Spleen (tissue), 11 donors: ENCODE measurements around the gene MYO1F. TPM values are rescaled to one million over a fixed set of nuclear protein-coding genes. Genes with fewer than 3 reads are reported as not detected.

ENCODE experiments used
- DNase-seq: peaks from one replicate; pipeline ENCODE4 v3.0.0-alpha.2; 2020
- H3K27ac ChIP-seq, 8 donors: fragments of 200-600 bp; sonication (generic) in 7 of 8; 1 replicate in 4 of 8; 2 replicates in 4 of 8; pipeline versions ENCODE4 v1.5.0 to v1.8.0; 2016 to 2021; ENCODE audit warnings: inconsistent platforms in 4 of 8, mild to moderate bottlenecking in 4 of 8, moderate library complexity in 1 of 8
- H3K27me3 ChIP-seq, 7 donors: fragments of 200-600 bp; sonication (generic) in 6 of 7; replicated peaks in 1 of 7; 1 replicate in 4 of 7; 2 replicates in 3 of 7; pipeline versions ENCODE4 v1.5.0 to v1.8.0; 2016 to 2021; ENCODE audit warnings: inconsistent platforms in 3 of 7, mild to moderate bottlenecking in 1 of 7
- H3K36me3 ChIP-seq, 6 donors: fragments of 200-600 bp; sonication (generic) in 5 of 6; 1 replicate in 4 of 6; 2 replicates in 2 of 6; pipeline versions ENCODE4 v1.5.0 to v1.8.0; 2016 to 2021; ENCODE audit warnings: inconsistent platforms in 2 of 6
- H3K4me1 ChIP-seq, 6 donors: fragments of 200-600 bp; sonication (generic) in 5 of 6; 1 replicate in 3 of 6; 2 replicates in 3 of 6; pipeline versions ENCODE4 v1.5.0 to v1.8.0; 2016 to 2021; ENCODE audit warnings: inconsistent platforms in 3 of 6
- H3K4me3 ChIP-seq, 8 donors: fragments of 200-600 bp; sonication (generic) in 7 of 8; 1 replicate in 4 of 8; 2 replicates in 4 of 8; pipeline versions ENCODE4 v1.5.0 to v1.8.0; 2016 to 2021; ENCODE audit warnings: inconsistent platforms in 4 of 8, mild to moderate bottlenecking in 4 of 8, moderate library complexity in 2 of 8
- H3K9me3 ChIP-seq, 8 donors: fragments of 200-600 bp; sonication (generic) in 7 of 8; 1 replicate in 4 of 8; 2 replicates in 4 of 8; pipeline versions ENCODE4 v1.5.0 to v1.8.0; 2016 to 2021; ENCODE audit warnings: inconsistent platforms in 4 of 8
- POLR2A ChIP-seq, 3 donors: fragments of 450-650 bp; IDR thresholded peaks; one replicate each; pipeline ENCODE4 v1.5.1; 2017; ENCODE audit warnings: antibody characterized with exemption in 3 of 3, mild to moderate bottlenecking in 1 of 3
- POLR2AphosphoS5 ChIP-seq, 3 donors: sonication (generic); formaldehyde crosslinking; IDR thresholded peaks; one replicate each; pipeline ENCODE4 v1.5.1; 2017; ENCODE audit warnings: antibody characterized with exemption in 3 of 3
- WGBS, 5 donors: extraction: QIAGEN DNeasy Blood & Tissue Kit in 3 of 5; methylation state at CpG; one replicate each; pipeline versions ENCODE4 v1.1.5 to v1.1.7; 2013 to 2018; 5-methylcytosine and 5-hydroxymethylcytosine counted together
- intact Hi-C: fragments of 100-400 bp; cut with DNase I; formaldehyde crosslinking; loops from one replicate; pipeline ENCODE4 v1.15.0; 2023; ENCODE audit warnings: low total_unique reads
- polyA plus RNA-seq, 3 donors: library from polyadenylated mRNA; stranded (reverse); fragments of 200-250 nt; gene quantifications; one replicate each; pipeline ENCODE4 v1.2.1, GENCODE V29; 2013
- total RNA-seq, 7 donors: library from RNA; depleted of rRNA in 3 of 7; stranded (reverse); fragments of >200 nt in 3 of 7; fragmentation: NEBNext Ultra II Directional in 4 of 7; extraction: Animal tissue kit (Norgen Biotek cat#: 25700) in 4 of 7; gene quantifications; one replicate each; pipeline versions ENCODE4 v1.1.0 to v1.2.1, GENCODE V29; 2016 to 2021
- TF ChIP-seq, protein P1 (sequence below), 11 experiments: fragments of 200-600 bp in 7 of 11; fragments of 450-650 bp in 4 of 11; sonication (generic) in 4 of 11; IDR thresholded peaks in 8 of 11; conservative IDR thresholded peaks in 3 of 11; 1 replicate in 7 of 11; 2 replicates in 4 of 11; pipeline versions ENCODE4 v1.4.0 to v1.8.0; 2016 to 2021; ENCODE audit warnings: antibody characterized with exemption in 11 of 11, inconsistent platforms in 4 of 11, mild to moderate bottlenecking in 1 of 11
- donor health status: healthy with polysubstance abuse.
- donor health status: DM: no; HTN: no; CAD: no; lungs with moderate emphysema.
- donor health status: DM: no; HTN: no; CAD: no.
- donor health status: Bipolar disorder and iron deficiency.
- donor health status: healthy.
- donor health status: DM: no; HTN: no; CAD: no.
- donor health status: DM: yes; HTN: yes; CAD: no.

MYO1F gene
- total and polyA plus RNA-seq, 10 donors: 22.1 to 423 (median 211) TPM

- TF ChIP-seq POLR2AphosphoS5 (IDR thresholded peaks at IDR 0.05) (peak in 1 of 3 donors; percentile 18), POLR2A (IDR thresholded peaks at IDR 0.05) (no peak)
- TF ChIP-seq, protein P1, sequence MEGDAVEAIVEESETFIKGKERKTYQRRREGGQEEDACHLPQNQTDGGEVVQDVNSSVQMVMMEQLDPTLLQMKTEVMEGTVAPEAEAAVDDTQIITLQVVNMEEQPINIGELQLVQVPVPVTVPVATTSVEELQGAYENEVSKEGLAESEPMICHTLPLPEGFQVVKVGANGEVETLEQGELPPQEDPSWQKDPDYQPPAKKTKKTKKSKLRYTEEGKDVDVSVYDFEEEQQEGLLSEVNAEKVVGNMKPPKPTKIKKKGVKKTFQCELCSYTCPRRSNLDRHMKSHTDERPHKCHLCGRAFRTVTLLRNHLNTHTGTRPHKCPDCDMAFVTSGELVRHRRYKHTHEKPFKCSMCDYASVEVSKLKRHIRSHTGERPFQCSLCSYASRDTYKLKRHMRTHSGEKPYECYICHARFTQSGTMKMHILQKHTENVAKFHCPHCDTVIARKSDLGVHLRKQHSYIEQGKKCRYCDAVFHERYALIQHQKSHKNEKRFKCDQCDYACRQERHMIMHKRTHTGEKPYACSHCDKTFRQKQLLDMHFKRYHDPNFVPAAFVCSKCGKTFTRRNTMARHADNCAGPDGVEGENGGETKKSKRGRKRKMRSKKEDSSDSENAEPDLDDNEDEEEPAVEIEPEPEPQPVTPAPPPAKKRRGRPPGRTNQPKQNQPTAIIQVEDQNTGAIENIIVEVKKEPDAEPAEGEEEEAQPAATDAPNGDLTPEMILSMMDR (IDR thresholded peaks at IDR 0.05 in 8 of 11, conservative IDR thresholded peaks at IDR 0.05 in 3 of 11): peak in 10 of 11 experiments; percentile 15 to 71 (median 45)
- H3K27ac ChIP-seq: no peak overlapping the region
- 82 to 93% (median 87%) methylated on average over 28 to 34 of the region's 34 CpGs for WGBS, 5 donors
- DNase-seq: peak; percentile 88
- intact Hi-C loops: no loop called here
- H3K9me3 ChIP-seq: no peaks in the 10 kb centered on the region
- H3K27me3 ChIP-seq: peaks cover 0 to 4% (median 0%) of the 10 kb centered on the region in 7 donors
- H3K4me1 ChIP-seq: peaks cover 0 to 3% (median under 1%) of the 10 kb centered on the region in 6 donors
- peaks cover 0 to 8% (median 0%) of the 10 kb centered on the region in 6 donors for H3K36me3 ChIP-seq
- no peak overlapping the region for H3K4me3 ChIP-seq
Measured at GRCh38 chr19:8585894-8586750, 8.9 kb upstream of the MYO1F start.

DNA sequence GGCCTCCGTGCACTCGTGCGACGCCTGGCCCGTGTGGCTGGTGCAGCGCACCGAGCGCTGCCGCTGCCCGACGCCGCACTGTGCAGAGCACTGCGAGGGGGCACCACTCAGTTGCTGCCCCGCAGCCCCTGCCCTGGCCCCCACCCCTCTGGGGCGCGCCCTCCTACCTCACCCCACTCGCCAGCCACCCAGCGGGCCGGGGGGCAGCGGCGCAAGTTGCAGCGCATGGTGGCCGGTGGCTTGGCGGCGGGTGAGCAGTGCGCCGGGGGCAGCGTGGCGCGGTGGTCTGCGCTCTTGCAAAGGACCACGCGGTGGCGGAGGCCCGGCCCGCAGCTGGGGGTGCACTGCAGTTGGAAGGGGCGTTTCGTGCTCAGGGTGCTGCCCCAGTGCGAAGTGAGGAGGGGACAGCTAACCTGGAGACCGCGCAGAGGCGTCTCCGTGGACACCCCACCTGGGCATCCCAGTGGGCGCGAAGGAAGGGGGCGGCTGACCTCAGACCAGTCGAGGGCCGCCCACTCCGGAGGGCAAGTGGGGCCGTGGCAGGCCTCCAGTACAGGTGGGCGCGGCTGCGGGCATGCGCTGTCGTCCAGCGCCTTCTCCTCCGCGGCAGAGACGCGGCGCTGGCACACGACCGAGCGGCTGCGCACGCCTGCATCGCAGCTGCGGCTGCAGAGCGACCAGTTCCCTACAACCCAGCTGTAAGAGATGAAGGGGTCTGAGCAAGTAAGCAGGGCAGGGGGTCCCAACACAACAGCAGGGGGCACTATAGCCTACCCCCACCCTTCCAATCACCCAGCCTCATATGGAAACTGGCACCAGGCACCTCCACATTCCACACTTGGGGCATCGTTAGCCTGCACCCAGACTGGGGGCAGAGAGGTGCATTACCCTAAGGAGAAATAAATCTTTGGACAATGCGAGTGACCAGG lies 8.0 kb upstream of the MYO1F start:
- no peak for DNase-seq
- TF ChIP-seq POLR2AphosphoS5 (IDR thresholded peaks at IDR 0.05): no peak
- no peak for TF ChIP-seq POLR2A (IDR thresholded peaks at IDR 0.05)
- TF ChIP-seq, protein P1 (IDR thresholded peaks at IDR 0.05 in 8 of 11, conservative IDR thresholded peaks at IDR 0.05 in 3 of 11): no peak
- no peak overlapping the region for H3K27ac ChIP-seq
- H3K4me3 ChIP-seq: no peak overlapping the region
- 92 to 94% (median 93%) methylated on average over 47 to 71 of the region's 71 CpGs for WGBS, 5 donors
- peaks cover 6 to 12% (median 9%) of the 10 kb centered on the region in 6 donors for H3K4me1 ChIP-seq
- H3K27me3 ChIP-seq: no peaks in the 10 kb centered on the region
- intact Hi-C loops: no loop called here
- H3K9me3 ChIP-seq: no peaks in the 10 kb centered on the region
- H3K36me3 ChIP-seq: peaks cover 0 to 8% (median 0%) of the 10 kb centered on the region in 6 donors

DNA sequence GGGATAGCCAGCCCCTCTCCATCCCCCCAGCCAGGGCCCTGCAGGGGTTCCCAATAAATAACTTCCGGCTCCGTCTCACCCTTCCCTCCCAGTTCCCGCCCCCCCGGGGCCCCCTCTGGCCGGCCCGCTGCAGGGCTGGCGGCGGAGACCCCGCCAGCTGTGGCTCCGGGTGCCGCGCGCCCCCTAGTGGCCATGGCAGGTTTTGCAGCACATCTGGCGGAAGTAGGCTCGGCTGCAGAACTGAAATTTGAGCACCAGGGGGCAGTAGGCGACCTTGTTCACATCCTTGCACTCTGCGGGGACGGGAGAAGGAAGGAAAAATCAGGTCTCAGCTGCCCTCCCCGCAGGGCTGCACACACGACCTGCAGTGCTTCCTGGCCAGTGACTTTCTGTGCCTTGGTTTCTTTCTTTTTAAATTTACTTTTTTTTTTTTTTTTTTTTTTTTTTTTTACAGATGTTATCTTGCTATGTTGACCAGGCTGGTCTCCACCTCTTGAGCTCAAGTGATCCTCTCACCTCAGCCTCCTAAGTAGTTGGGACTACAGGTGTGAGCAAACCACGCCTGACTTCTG lies 3.6 kb upstream of the MYO1F start:
- peaks cover 31 to 57% (median 45%) of the 10 kb centered on the region in 6 donors for H3K4me1 ChIP-seq
- peak overlapping the region in 1 of 8 donors; percentile 45 for H3K4me3 ChIP-seq
- peaks cover 0 to 8% (median 0%) of the 10 kb centered on the region in 6 donors for H3K36me3 ChIP-seq
- H3K9me3 ChIP-seq: no peaks in the 10 kb centered on the region
- TF ChIP-seq, protein P1 (IDR thresholded peaks at IDR 0.05 in 8 of 11, conservative IDR thresholded peaks at IDR 0.05 in 3 of 11): peak; percentile 98 to 100 (median 100)
- TF ChIP-seq POLR2A (IDR thresholded peaks at IDR 0.05) (no peak), POLR2AphosphoS5 (IDR thresholded peaks at IDR 0.05) (peak; percentile 70 to 84 (median 83))
- H3K27me3 ChIP-seq: no peaks in the 10 kb centered on the region
- H3K27ac ChIP-seq: peak overlapping the region in 3 of 8 donors; percentile 2 to 70 (median 36)
- WGBS, 5 donors: 3 to 5% (median 4%) methylated on average over 11 to 21 of the region's 21 CpGs
- DNase-seq: peak; percentile 95
- intact Hi-C loops: no loop called here
